Islet of Langerhans (tissue), 1 donor: Measurements from ENCODE around the gene SLC43A2.
"Not testable (repeated sequence)": the region's sequence is repeated elsewhere in the genome, so short reads cannot be mapped to it uniquely, and the experiment has no call there.

ENCODE experiments used
- FAIRE-seq: peaks from one replicate; lab custom pipeline; 2011; peaks lifted over from hg19 to GRCh38; lab: Jason Lieb, UNC

Gene SLC43A2

DNA sequence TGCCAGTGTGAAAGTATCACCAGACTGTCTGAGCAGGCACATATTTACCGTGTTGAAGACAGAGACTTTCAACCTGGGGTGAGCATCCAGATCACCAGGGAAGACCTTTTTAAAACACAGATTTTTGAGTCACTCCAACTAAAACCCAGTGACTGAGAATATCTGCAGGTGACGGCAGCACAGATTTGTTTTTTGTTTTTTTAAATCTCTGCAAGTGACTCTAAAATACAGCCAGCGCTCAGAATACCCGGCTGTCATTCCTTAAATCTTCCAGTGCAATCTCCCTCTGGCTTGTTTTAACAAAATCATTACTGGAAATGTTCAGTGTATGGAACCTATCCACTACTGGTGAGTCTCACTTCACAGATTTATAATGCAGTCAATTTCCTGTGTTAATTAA is 92.9 kb downstream of the SLC43A2 start:
- no peak for FAIRE-seq

DNA sequence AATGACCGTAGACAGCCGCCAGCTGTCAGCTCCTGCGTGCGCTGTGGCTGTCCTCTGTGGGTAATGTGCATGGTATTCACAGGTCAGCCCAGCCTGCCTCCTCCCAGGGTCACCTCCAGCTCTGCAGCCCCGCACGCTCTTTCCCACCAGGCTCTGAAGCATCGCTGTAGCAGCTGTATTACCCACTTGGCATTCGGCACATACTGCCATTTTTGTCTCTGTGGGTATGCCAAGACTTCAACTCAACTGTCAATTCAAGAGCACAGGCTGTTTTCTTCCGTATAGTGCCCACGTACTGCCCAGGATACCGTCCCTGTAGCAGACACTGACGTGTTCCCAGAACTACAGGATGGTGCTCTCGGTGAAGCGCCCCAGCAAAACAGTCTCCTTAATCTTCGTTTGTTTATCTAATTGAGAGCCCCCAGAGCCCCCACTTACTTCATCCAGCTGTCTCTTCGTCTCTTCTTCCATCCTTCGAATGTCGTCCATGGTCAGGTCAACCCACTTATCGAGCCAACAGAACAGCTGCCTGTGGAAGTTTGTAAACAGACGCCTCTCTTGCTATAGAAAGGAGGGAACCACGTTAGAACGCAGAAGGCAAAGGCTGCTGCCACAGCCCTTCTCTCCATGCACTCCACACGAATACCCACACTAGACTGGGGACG is 94.8 kb downstream of the SLC43A2 start:
- no peak for FAIRE-seq

DNA sequence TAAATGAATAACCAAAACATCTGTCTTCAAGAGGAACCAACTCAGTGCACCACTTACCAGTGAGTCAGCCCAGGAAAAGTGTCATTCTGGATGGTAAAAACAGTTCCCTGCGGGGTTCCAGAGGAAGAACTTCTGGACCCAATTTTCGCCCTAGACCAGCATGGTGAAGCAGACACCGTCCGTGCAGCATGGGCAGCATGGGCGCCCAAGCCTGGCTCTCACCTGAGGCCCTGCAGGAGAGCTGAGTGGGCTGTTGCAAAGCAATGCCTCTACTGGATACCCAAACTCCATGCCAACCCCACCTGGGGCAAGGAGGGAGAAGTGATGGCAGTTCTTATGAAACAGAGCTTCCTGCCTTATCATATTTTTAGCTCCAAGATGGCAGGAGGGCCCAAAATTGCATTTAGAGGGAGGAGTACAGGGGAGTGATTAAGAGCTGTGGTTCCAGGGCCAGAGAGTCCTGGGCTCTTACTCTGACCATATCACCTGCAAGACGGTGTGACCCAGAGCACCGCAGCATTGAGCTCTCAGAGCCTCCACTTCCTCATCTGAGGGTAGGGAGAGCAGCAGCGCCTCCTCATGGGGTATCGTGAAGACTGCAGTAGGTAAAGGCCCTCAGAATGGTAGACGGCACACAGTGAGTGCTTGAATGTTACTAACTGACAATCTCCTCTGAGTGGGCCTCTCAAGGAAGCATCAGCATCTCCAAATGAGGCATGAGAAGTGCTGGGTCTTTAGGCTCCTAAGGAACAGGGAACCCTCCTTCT is 95.6 kb downstream of the SLC43A2 start:
- FAIRE-seq: no peak

DNA sequence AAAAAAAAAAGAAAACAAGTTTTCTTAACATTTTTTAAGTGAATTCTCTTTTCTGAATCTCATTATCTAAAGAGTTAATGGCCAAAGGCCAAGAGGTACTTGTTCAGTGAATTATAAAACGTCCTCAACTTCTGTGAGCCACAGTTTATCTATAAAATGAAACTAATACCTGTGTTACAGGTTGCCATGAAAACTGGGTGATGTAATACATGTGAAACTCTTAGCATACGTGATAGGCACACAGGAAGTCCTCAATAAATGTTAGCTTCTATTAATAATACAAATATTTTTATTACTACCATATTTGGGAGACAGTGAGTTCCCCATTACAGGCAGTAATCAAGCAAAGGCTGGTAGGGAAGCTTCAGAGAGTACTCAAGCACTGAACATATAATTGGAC is 98.8 kb downstream of the SLC43A2 start:
- no peak for FAIRE-seq

DNA sequence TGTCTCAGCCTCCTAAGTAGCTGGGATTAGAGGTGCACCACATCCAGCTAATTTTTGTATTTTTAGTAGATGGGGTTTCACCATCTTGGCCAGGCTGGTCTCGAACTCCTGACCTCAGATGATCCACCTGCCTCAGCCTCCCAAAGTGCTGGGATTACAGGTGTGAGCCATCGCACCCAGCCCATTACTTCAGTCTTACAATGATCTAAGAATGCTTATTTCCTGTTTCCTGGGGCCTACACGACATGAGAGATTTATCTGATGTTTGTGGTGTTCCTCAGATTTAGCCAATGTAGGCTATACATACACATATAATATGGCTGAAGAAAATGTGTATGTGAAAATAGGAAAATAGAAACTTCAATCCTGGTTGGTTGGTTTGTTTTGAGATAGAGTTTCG is 101.8 kb downstream of the SLC43A2 start:
- not testable (repeated sequence) for FAIRE-seq

DNA sequence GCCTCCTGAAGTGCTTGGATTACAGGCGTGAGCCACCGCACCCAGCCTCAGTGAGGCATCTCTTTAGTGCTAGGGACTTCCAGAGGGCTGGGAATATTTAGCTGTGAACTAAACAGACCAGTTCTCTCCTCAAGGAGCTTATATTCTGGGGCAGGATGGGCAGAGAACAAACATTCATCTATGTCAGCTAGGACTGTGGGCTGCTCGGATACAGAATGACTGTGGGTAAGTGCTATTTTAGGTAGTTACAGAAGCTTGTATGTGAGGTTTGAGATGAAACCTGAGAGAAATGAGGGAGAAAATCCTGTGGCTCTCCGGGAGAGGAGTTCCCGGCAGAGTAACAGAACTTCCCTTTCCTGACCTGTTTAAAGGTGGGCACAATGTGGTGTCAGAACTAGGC is 106.0 kb downstream of the SLC43A2 start:
- no peak for FAIRE-seq

DNA sequence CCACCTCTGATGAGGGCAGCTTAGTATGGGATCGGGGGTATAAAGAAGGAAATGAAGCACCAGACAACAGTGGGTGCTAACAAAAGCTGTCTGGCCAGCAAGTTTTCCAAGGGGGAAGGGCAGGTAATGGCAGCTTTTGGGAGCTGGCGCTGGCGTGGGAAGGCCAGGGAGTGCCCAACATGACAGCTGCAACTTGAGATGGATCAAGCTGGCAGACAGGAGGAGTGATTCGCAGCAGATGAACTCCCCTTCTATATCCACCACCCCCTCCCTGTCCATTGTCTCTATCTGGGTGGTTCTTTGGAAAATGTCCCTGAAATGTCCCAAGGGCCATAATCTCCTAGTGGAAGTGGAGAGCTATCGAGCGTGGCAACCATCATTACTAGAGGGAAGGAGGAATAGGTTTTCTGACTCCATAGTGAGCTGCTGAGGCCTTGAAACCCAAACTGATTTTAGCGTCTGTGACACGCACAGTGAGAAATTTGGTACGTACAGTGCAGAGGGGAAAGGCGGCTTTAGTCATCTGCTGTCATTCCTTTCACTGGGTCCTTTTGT is 107.5 kb downstream of the SLC43A2 start:
- FAIRE-seq: no peak

DNA sequence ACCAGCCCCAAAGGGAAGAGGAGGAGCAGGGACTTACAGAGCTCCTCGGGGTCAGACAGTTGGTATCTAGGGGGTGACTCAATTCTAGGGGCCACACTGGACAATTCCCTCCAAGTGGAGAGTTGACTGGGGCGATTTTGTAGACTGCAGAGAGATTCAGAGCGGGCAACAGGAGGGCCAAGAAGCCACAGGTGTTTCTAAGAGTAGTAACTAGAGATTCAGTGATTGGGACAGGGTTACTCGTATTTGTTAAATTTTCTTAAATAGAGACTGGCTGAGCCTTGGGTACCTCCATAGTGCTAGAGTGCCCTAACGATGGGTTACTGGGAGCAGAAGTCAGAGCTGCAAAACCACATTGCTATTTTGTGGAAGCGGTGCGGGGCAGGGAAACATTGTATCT is 109.0 kb downstream of the SLC43A2 start:
- FAIRE-seq: no peak
